Transverse colon (tissue), 4 donors: ENCODE measurements around the gene CRIP1.

Source experiments
- CTCF ChIP-seq, 5 experiments: fragments of 200-600 bp in 3 of 5; fragments of 450-650 bp in 2 of 5; sonication (generic) in 3 of 5; IDR thresholded peaks; 1 replicate in 2 of 5; 2 replicates in 3 of 5; pipeline ENCODE4 v1.5.1; 2016 to 2017; ENCODE audit warnings: antibody characterized with exemption in 5 of 5, inconsistent platforms in 3 of 5, mild to moderate bottlenecking in 2 of 5, moderate library complexity in 1 of 5
- POLR2AphosphoS5 ChIP-seq, 3 donors: sonication (generic); formaldehyde crosslinking; IDR thresholded peaks; one replicate each; pipeline ENCODE4 v1.6.1; 2016; ENCODE audit warnings: antibody characterized with exemption in 3 of 3

- TF ChIP-seq CTCF (IDR thresholded peaks at IDR 0.05) (no peak), POLR2AphosphoS5 (IDR thresholded peaks at IDR 0.05) (no peak)
These were observed 46.8 kb upstream of the CRIP1 start for GRCh38 chr14:105439710-105440553.
